IMR-90 (cell line): ENCODE data around the gene SKAP1. TPM values are rescaled to one million over a fixed set of nuclear protein-coding genes. Genes with fewer than 3 reads are reported as not detected.

Experiments
- ATAC-seq: fragments of 200-7000 bp; cut with Tn5 transposase; 2 replicates; pipeline ENCODE4 v1.9.1; 2020; ENCODE audit warnings: low read depth, mild to moderate bottlenecking, moderate library complexity
- BruUV-seq: library from RNA; stranded (reverse); fragments of 400-500 nt; replicated peaks from 2 replicates; lab custom pipeline; 2021; lab: Mats Ljungman, UMichigan
- CTCF ChIA-PET: fragments of 300-600 bp; formaldehyde crosslinking; extraction: SDS; loops from one replicate; lab custom pipeline; 2021; ENCODE audit warnings: antibody characterized with exemption; lab: Yijun Ruan, JAX
- POLR2A ChIA-PET: fragments of 300-600 bp; sonication (Branson Sonifier 250); formaldehyde crosslinking; loops from one replicate; lab custom pipeline; 2022; ENCODE audit warnings: antibody characterized with exemption; ENCODE audit not compliant: unreplicated experiment; lab: Charles Lee
- DNase-seq: peaks from one replicate; pipeline ENCODE4 v3.0.0; 2013
- H2AFZ ChIP-seq: replicated peaks from 2 replicates; pipeline ENCODE3; 2013; ENCODE audit warnings: low read length, mild to moderate bottlenecking; ENCODE audit not compliant: poor library complexity
- H2AK5ac ChIP-seq: 2 replicates; pipeline ENCODE4 v1.6.1; 2013; ENCODE audit warnings: low read depth, low read length, inconsistent platforms
- H2AK9ac ChIP-seq: replicated peaks from 2 replicates; pipeline ENCODE3; 2013; ENCODE audit warnings: mild to moderate bottlenecking, low read depth, low read length, moderate library complexity; ENCODE audit not compliant: poor library complexity
- H2BK120ac ChIP-seq: 2 replicates; pipeline ENCODE4 v1.6.1; 2013; ENCODE audit warnings: low read depth, low read length, inconsistent platforms
- H2BK15ac ChIP-seq: 3 replicates; pipeline ENCODE4 v1.6.1; 2013; ENCODE audit warnings: low read depth, low read length, inconsistent platforms
- H2BK20ac ChIP-seq: 2 replicates; pipeline ENCODE4 v1.6.1; 2013; ENCODE audit warnings: low read depth, mild to moderate bottlenecking, inconsistent platforms, low read length, moderate library complexity
- H2BK5ac ChIP-seq: 2 replicates; pipeline ENCODE4 v1.6.1; 2013; ENCODE audit warnings: mild to moderate bottlenecking, low read depth, low read length, inconsistent platforms; ENCODE audit not compliant: poor library complexity, severe bottlenecking
- H3K14ac ChIP-seq: replicated peaks from 2 replicates; pipeline ENCODE4 v1.6.1; 2013; ENCODE audit warnings: low read depth, low read length, inconsistent platforms
- H3K18ac ChIP-seq: 2 replicates; pipeline ENCODE4 v1.6.1; 2013; ENCODE audit warnings: low read depth, low read length, control low read depth
- H3K23ac ChIP-seq: 2 replicates; pipeline ENCODE4 v1.6.1; 2013; ENCODE audit warnings: low read depth, low read length, inconsistent platforms
- H3K27ac ChIP-seq: 2 replicates; pipeline ENCODE4 v1.5.1; 2013; ENCODE audit warnings: mild to moderate bottlenecking, control low read depth, low read length; ENCODE audit not compliant: insufficient read depth
- H3K27me3 ChIP-seq: 2 replicates; pipeline ENCODE4 v1.6.1; 2013; ENCODE audit warnings: low read length; ENCODE audit not compliant: control insufficient read depth, insufficient read depth
- H3K36me3 ChIP-seq: 2 replicates; pipeline ENCODE4 v1.6.1; 2013; ENCODE audit warnings: low read length, mixed read lengths; ENCODE audit not compliant: control insufficient read depth, insufficient read depth
- H3K4ac ChIP-seq: 2 replicates; pipeline ENCODE4 v1.6.1; 2013; ENCODE audit warnings: low read depth, low read length, inconsistent platforms
- H3K4me1 ChIP-seq: 2 replicates; pipeline ENCODE4 v1.6.1; 2013; ENCODE audit warnings: low read length, mixed read lengths; ENCODE audit not compliant: control insufficient read depth, insufficient read depth
- H3K4me2 ChIP-seq: 2 replicates; pipeline ENCODE4 v1.6.1; 2013; ENCODE audit warnings: low read depth, mild to moderate bottlenecking, control low read depth, low read length, moderate library complexity
- H3K4me3 ChIP-seq: 2 replicates; pipeline ENCODE4 v1.5.1; 2013; ENCODE audit warnings: low read depth, mild to moderate bottlenecking, control low read depth, low read length, moderate library complexity; ENCODE audit not compliant: insufficient read depth
- H3K56ac ChIP-seq: 2 replicates; pipeline ENCODE4 v1.6.1; 2013; ENCODE audit warnings: low read length, inconsistent platforms; ENCODE audit not compliant: insufficient read depth; ENCODE audit errors: extremely low read depth
- H3K79me1 ChIP-seq, 2 experiments: 2 replicates each; pipeline ENCODE4 v1.6.1; 2013; ENCODE audit warnings: low read length in 2 of 2, inconsistent platforms in 1 of 2, low read depth in 1 of 2
- H3K9ac ChIP-seq: 2 replicates; pipeline ENCODE4 v1.6.1; 2013; ENCODE audit warnings: low read depth, low read length, control low read depth
- H3K9me1 ChIP-seq: 2 replicates; pipeline ENCODE4 v1.6.1; 2013; ENCODE audit warnings: low read length, inconsistent platforms; ENCODE audit not compliant: insufficient read depth
- H3K9me3 ChIP-seq: 2 replicates; pipeline ENCODE4 v1.6.1; 2013; ENCODE audit warnings: low read length; ENCODE audit not compliant: control insufficient read depth, insufficient read depth
- H4K20me1 ChIP-seq: 2 replicates; pipeline ENCODE4 v1.6.1; 2013; ENCODE audit warnings: low read length, inconsistent platforms; ENCODE audit not compliant: insufficient read depth
- H4K5ac ChIP-seq: 2 replicates; pipeline ENCODE4 v1.6.1; 2013; ENCODE audit warnings: mild to moderate bottlenecking, low read depth, low read length, control low read depth
- H4K8ac ChIP-seq, 2 experiments: 2 replicates each; pipeline ENCODE4 v1.6.1; 2013; ENCODE audit warnings: low read depth in 2 of 2, low read length in 2 of 2, control low read depth in 1 of 2, inconsistent platforms in 1 of 2
- H4K91ac ChIP-seq: 2 replicates; pipeline ENCODE4 v1.6.1; 2013; ENCODE audit warnings: low read depth, low read length, inconsistent platforms; ENCODE audit not compliant: insufficient read depth
- BHLHE40 ChIP-seq: fragments of 150-350 bp; IDR thresholded peaks from 2 replicates; pipeline ENCODE4 v1.6.1; 2016; ENCODE audit warnings: mild to moderate bottlenecking, low read depth, low read length
- CEBPB ChIP-seq: IDR thresholded peaks from 2 replicates; pipeline ENCODE4 v1.6.1; 2012; ENCODE audit warnings: low read depth, low read length, improper control_type of control experiment
- CHD1 ChIP-seq: IDR thresholded peaks from 2 replicates; pipeline ENCODE4 v1.6.1; 2012; ENCODE audit warnings: low read depth, low read length, improper control_type of control experiment
- FOS ChIP-seq: fragments of 150-350 bp; IDR thresholded peaks from 2 replicates; pipeline ENCODE4 v1.6.1; 2016; ENCODE audit warnings: low read depth, low read length
- MAFK ChIP-seq: IDR thresholded peaks from 2 replicates; pipeline ENCODE4 v1.6.1; 2012; ENCODE audit warnings: low read depth, low read length, improper control_type of control experiment
- MAZ ChIP-seq: IDR thresholded peaks from 2 replicates; pipeline ENCODE4 v1.6.1; 2012; ENCODE audit warnings: low read depth, mild to moderate bottlenecking, low read length, improper control_type of control experiment, moderate library complexity, borderline replicate concordance
- MXI1 ChIP-seq: IDR thresholded peaks from 2 replicates; pipeline ENCODE4 v1.6.1; 2012; ENCODE audit warnings: low read depth, mild to moderate bottlenecking, low read length, moderate library complexity, borderline replicate concordance
- NFE2L2 ChIP-seq: fragments of 150-350 bp; IDR thresholded peaks from 2 replicates; pipeline ENCODE4 v1.6.1; 2016; ENCODE audit warnings: low read depth, mild to moderate bottlenecking, low read length
- POLR2A ChIP-seq: IDR thresholded peaks from 2 replicates; pipeline ENCODE4 v1.6.1; 2012; ENCODE audit warnings: mild to moderate bottlenecking, low read depth, low read length
- RCOR1 ChIP-seq: IDR thresholded peaks from 2 replicates; pipeline ENCODE4 v1.6.1; 2012; ENCODE audit warnings: mild to moderate bottlenecking, low read length, improper control_type of control experiment; ENCODE audit not compliant: insufficient replicate concordance
- SMC3 ChIP-seq: fragments of 150-350 bp; IDR thresholded peaks from 2 replicates; pipeline ENCODE4 v1.6.1; 2016; ENCODE audit warnings: low read depth, mild to moderate bottlenecking, antibody characterized with exemption, low read length, moderate library complexity
- USF2 ChIP-seq: fragments of 150-350 bp; IDR thresholded peaks from 2 replicates; pipeline ENCODE4 v1.6.1; 2017; ENCODE audit warnings: mild to moderate bottlenecking, antibody characterized with exemption, low read length, low read depth
- WGBS, 2 experiments: methylation state at CpG; one replicate each; pipeline versions ENCODE4 v1.1.5 to v1.1.7; 2013; ENCODE audit warnings: missing lambda C conversion rate in 2 of 2; ENCODE audit not compliant: insufficient read length in 1 of 2; ENCODE audit errors: extremely low coverage in 2 of 2; 5-methylcytosine and 5-hydroxymethylcytosine counted together
- dilution Hi-C: fragments of 300-500 bp; cut with HindIII; formaldehyde crosslinking; loops from one replicate; pipeline ENCODE4 v1.14.3; 2018; ENCODE audit warnings: low sequenced_read_pairs; ENCODE audit not compliant: unreplicated experiment
- in situ Hi-C: fragments of 300-500 bp; cut with MboI; formaldehyde crosslinking; loops from 3 replicates; pipeline ENCODE4 v1.14.3; 2019; ENCODE audit warnings: low sequenced_read_pairs, inconsistent platforms, mixed read lengths
- intact Hi-C: fragments of 100-400 bp; cut with micrococcal nuclease; formaldehyde crosslinking; loops from 2 replicates; pipeline ENCODE4 v1.10.0; 2022
- polyA plus RNA-seq, 3 experiments: library from polyadenylated mRNA; depleted of rRNA; stranded (reverse); fragments of >200 nt; gene quantifications; 2 replicates each; pipeline ENCODE4 v1.2.3, GENCODE V29; 2012; ENCODE audit warnings: low replicate concordance in 1 of 3
- total RNA-seq: library from RNA; depleted of rRNA; stranded (reverse); fragments of >200 nt; gene quantifications from 2 replicates; pipeline ENCODE4 v1.2.3, GENCODE V29; 2012

Gene SKAP1
- total and polyA plus RNA-seq, 2 of the 4 experiments (the other 2 are of a cell fraction): not detected

GRCh38 chr17:48238933-48239602 lies 190.9 kb downstream of the SKAP1 start:
- no peak overlapping the region for H3K18ac ChIP-seq
- ChIA-PET POLR2A (no interaction called here), CTCF (no interaction called here)
- no peak for DNase-seq
- no TSS peak for BruUV-seq
- no peak overlapping the region for H2AFZ ChIP-seq
- no peak overlapping the region for H3K23ac ChIP-seq
- TF ChIP-seq BHLHE40 (no peak), MAFK (no peak), NFE2L2 (no peak), MXI1 (no peak), CEBPB (no peak), USF2 (no peak), RCOR1 (no peak), CHD1 (no peak), MAZ (no peak), SMC3 (no peak), FOS (no peak), POLR2A (no peak)
- no peak overlapping the region for H2AK5ac ChIP-seq
- no peak overlapping the region for H2BK120ac ChIP-seq
- H2BK5ac ChIP-seq: no peak overlapping the region
- H4K5ac ChIP-seq: no peak overlapping the region
- no peaks in the 10 kb centered on the region for H3K9me3 ChIP-seq
- dilution Hi-C loops (no loop called here), intact Hi-C loops (no loop called here), in situ Hi-C loops (no loop called here)
- no peaks in the 10 kb centered on the region for H3K36me3 ChIP-seq
- no peak overlapping the region; the same call in 2 of the 3 replicates for H2BK15ac ChIP-seq
- H2AK9ac ChIP-seq: no peak overlapping the region
- H4K8ac ChIP-seq: no peak overlapping the region
- no peaks in the 10 kb centered on the region for H3K79me1 ChIP-seq
- no peak overlapping the region for H3K14ac ChIP-seq
- H3K4me2 ChIP-seq: no peak overlapping the region
- peaks cover 9% of the 10 kb centered on the region; the same call in 1 of the 2 replicates for H3K9me1 ChIP-seq
- H4K91ac ChIP-seq: no peak overlapping the region
- no peak overlapping the region for H2BK20ac ChIP-seq
- H3K27me3 ChIP-seq: peaks cover 6% of the 10 kb centered on the region
- no peak overlapping the region for H3K4ac ChIP-seq
- no peaks in the 10 kb centered on the region for H4K20me1 ChIP-seq
- H3K4me3 ChIP-seq: no peak overlapping the region
- no peak for ATAC-seq
- H3K27ac ChIP-seq: no peak overlapping the region
- WGBS, 2 experiments: no CpG with 5 or more reads among the region's 4 CpGs
- peaks cover 6% of the 10 kb centered on the region for H3K4me1 ChIP-seq
- no peak overlapping the region for H3K56ac ChIP-seq
- H3K9ac ChIP-seq: no peak overlapping the region
